Forelimb muscle (tissue), 1 donor: ENCODE data around the gene YJU2. TPM values are rescaled to one million over a fixed set of nuclear protein-coding genes. Genes with fewer than 3 reads are reported as not detected.
"Not testable (repeated sequence)": the region's sequence is repeated elsewhere in the genome, so short reads cannot be mapped to it uniquely, and the experiment has no call there.

Source experiments
- DNase-seq: peaks from one replicate; pipeline ENCODE4 v3.0.0-alpha.2; 2013; ENCODE audit warnings: low read depth
- polyA plus RNA-seq: library from polyadenylated mRNA; unstranded; fragments of 120-200 nt; gene quantifications from one replicate; pipeline ENCODE4 v1.2.1, GENCODE V29; 2013; ENCODE audit not compliant: insufficient read length

YJU2 gene
- polyA plus RNA-seq, 1 donor: 12.9 TPM

DNA sequence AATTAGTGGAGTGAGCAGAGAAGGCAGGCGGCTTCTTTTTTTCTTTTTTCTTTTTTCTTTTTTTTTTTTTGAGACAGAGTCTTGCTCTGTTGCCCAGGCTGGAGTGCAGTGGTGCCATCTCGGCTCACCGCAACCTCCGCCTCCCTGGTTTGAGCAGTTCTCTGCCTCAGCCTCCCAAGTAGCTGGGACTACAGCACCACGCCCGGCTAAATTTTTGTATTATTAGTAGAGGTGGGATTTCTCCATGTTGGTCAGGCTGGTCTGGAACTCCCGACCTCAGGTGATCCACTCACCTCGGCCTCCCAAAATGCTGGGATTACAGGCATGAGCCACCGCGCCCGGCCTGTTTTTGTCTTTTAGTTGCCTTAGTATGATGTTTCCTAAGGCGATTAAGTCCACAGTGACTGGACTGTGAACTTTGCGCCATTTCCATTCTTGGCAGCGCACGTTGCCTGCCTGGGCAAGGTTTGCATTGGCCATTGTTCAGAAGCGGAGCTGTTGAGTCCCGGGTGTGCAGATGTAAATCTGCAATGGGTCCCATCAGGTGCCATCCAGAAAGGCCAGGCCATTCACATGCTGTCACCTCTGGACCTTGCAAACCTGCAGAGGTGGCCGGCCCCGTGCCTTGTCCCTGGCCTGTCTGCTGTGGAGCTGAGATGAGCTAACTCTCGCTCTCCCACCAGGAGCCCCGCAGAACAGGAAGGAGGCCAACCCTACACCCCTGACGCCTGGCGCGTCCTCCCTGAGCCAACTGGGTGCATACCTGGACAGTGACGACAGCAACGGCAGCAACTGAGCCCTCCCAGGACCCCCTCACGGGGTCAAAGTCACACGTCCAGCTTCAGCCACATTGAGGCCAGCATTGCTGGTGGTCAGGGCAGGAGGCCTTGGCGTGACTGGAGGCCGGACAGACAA lies 21.3 kb downstream of the YJU2 start:
- DNase-seq: no peak

- DNase-seq: no peak
Measured at GRCh38 chr19:4268816-4269430, 22.0 kb downstream of the YJU2 start.

DNA sequence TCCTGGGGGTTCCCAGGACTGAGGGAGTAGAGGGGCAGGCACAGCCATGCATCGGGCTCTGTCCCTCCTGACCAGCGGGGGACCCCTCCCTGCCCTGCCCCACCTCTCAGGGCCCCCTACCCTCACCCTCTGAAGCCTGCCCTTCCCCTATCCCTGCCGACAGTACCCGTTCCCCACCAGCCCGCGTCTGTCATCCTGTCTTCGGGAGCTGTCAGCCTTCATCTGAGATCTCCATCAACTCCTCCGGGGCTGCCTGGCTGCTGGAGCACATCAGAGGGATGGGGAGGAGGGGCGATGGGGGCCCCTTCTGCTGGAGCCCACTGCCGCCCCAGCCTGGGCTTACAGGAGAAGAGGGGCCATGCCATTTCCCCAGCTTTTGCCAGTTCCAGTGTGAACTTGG lies 26.0 kb downstream of the YJU2 start:
- no peak for DNase-seq

DNA sequence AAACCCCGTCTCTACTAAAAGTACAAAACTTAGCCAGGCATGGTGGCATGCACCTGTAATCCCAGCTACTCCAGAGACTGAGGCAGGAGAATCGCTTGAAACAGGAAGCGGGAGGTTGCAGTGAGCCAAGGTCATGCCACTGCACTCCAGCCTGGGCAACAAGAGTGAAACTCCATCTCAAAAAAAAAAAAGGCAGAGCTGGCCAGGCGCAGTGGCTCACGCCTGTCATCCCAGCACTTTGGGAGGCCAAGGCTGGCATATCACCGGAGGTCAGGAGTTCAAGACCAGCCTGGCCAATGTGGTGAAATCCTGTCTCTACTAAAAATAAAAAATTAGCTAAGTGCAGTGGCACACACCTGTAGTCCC lies 27.4 kb downstream of the YJU2 start:
- not testable (repeated sequence) for DNase-seq

DNA sequence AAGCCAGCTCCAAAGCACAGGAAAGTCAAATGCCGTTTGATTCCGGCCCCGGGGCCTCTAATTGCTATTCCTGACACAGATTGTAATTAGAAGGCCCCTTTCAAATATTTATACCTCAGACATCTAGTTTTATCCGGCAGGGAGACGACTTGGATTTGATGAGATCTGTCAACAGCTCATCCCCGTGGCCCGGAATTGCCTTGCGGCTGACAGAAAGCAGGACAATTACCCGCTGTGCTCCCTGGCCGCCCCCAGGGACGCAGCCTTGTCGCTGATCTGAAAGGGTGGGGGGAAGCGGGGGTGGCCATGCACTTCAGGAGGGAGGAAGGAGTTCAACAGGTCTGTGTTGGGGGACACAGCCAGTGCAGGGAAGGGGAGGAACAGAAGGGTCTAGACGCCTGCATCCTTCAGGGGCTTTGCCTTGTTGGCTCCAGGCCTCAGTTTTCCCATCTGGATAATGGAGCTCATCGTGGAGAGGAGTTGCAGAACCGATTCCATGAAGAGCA lies 30.4 kb downstream of the YJU2 start:
- DNase-seq: no peak

DNA sequence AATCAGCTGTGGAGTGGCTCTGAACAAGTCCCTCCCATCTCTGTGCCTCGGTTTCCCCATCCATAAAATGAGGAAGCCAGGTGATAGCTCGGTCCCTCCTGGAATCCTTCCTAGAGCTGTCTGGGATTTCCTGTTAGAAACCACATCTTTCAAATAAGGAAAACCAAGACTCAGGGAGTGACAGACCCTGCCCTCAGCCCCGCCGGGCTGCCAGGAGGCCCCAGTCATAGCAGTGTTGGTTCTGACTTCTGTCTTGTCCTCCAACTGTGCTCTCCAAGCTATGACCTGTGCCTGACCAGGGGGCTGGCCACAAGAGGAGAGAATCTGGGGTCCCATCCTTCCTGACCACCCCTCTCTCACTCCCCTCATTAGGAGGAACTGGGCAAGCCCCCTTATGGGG lies 31.1 kb downstream of the YJU2 start:
- DNase-seq: no peak

- no peak for DNase-seq
Measured at GRCh38 chr19:4278419-4279266, 31.8 kb downstream of the YJU2 start, which contains the start of gene SHD. SHD (plus strand) TSS chr19:4279266; CDS start chr19:4280064, 798 bp downstream.

DNA sequence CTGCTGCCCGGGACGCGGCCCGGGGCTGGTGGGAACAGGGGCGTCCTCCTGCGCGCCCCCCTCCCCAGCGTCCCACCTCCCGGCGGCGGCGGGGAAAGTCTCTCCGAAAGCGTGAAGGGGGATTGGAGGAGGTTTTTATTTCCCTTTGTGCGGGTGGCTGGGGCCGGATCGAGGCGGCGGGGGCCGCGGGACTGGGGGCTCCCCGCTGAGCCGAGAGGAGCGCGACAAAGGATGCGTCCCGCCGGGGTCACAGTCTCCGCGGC lies 32.3 kb downstream of the YJU2 start:
- DNase-seq: no peak

DNA sequence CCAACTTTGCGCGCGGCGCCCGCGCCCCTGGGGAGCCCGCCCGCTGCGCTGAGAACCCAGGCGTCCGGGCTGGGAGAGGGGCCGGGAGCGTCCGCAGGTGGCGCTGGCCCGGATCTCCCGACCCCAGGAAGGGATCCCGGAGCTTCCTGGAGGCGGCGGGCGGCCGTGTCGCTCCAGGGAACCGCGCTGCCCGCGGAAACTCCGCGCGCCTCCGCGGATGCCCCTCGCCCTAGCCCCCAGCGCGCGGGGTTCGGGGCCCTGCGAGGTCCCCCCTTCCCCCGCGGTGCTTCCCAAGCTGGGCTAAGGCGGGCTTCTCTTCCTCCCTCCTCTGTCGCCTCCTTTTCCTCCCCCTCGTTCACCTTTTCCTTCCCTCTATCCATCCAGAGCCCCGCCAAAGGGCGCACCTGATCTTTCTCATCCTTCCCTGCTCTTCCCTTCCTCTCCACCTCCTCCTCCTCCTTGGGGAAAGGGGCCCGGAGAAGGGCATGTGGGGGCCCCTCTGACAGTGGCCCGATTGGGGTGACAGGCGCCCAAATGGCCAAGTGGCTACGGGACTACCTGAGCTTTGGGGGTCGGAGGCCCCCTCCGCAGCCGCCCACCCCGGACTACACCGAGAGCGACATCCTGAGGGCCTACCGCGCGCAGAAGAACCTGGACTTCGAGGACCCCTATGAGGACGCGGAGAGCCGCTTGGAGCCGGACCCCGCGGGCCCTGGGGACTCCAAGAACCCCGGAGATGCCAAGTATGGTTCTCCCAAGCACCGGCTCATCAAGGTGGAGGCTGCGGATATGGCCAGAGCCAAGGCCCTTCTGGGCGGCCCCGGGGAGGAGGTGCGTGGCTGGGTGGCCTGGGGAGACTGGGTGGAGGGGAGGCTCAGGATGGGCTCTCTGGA lies 32.9 kb downstream of the YJU2 start:
- no peak for DNase-seq

GRCh38 chr19:4284176-4284958 lies 37.5 kb downstream of the YJU2 start:
- no peak for DNase-seq

- no peak for DNase-seq
Measured at GRCh38 chr19:4284974-4285373, 38.1 kb downstream of the YJU2 start.

GRCh38 chr19:4286141-4286540 lies 39.3 kb downstream of the YJU2 start:
- DNase-seq: not testable (repeated sequence)

- no peak for DNase-seq
Measured at GRCh38 chr19:4288091-4288777, 41.4 kb downstream of the YJU2 start.

DNA sequence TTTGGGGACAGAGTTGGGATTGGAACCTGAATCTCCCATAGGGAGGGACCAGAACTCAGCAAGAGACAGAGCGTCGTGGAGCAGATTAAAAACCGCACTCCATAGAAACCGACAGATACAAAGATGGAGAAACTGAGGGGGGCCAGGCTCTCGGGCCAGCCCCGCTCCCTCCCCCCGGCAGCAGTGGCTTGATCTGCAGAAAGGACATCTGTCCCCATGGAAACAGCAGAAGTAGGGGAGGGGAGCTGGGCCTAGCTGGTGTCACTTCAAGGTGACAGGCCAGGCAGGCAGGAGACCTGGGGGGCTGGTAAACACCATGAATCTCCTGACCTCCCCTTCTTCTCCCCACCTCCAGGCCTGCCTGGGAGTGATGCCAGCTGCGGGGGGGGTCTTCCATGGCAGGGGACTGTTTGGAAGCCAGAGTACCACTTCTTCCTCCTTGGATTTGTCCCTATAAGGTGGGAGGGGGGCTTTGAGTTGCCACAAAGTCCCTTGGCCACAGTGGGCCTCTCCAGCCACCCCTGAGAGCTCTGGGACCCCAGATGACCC lies 44.4 kb downstream of the YJU2 start:
- no peak for DNase-seq

GRCh38 chr19:4292515-4292914 lies 45.6 kb downstream of the YJU2 start:
- no peak for DNase-seq

- no peak for DNase-seq
Measured at GRCh38 chr19:4294389-4294788, 47.5 kb downstream of the YJU2 start.

DNA sequence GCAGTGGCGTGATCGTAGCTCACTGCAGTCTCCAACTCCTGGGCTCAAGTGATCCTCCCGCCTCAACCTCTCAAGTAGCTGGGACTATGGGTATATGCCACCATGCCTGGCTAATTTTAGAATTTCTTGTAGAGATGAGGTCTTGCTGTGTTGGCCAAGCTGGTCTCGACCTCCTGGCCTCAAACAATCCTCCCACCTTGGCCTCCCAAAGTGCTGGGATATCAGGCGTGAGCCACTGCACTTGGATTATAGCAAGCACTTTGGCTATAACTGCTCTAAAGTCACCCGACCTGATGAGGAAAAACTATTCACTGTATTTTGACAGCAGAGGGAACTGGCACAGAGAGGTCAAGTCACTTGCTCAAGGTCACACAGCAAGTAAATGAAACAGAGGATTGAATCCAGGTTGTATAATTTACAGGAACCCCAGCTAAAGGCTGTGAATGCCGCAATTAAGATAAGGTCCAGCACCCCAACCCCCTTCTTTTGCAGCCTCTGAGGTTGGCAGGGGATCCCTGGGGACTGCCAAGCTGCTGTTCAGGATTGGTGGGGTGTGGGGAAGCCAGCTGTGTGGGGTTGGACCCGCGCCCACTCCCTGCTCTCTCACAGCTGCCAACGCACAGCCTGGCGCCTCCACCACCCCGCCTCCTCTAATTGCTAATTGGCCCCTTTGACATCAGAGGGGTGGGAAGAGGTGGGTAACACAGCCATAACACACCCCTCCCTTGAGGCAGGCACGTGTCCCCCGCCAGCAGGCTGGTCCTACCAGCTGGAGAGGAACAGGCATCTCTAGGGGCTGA lies 49.3 kb downstream of the YJU2 start:
- no peak for DNase-seq

- no peak for DNase-seq
Measured at GRCh38 chr19:4297901-4298809, 51.3 kb downstream of the YJU2 start.
